Keratinocyte (primary cell): Measurements from ENCODE around the gene BTRC.
"Not testable (repeated sequence)": the region's sequence is repeated elsewhere in the genome, so short reads cannot be mapped to it uniquely, and the experiment has no call there.

Experiments used
- CTCF ChIP-seq, 3 experiments: IDR thresholded peaks in 1 of 3; conservative IDR thresholded peaks in 1 of 3; optimal IDR thresholded peaks in 1 of 3; 2 replicates in 2 of 3; 3 replicates in 1 of 3; pipeline versions ENCODE3 to v1.5.1; 2011; ENCODE audit warnings: low read length in 3 of 3, mild to moderate bottlenecking in 3 of 3, moderate library complexity in 2 of 3, control low read depth in 1 of 3, inconsistent platforms in 1 of 3; ENCODE audit not compliant: insufficient read depth in 2 of 3; ENCODE audit errors: extremely low read depth in 1 of 3
- EZH2 ChIP-seq: IDR thresholded peaks from one replicate; pipeline ENCODE4 v1.6.1; 2012; ENCODE audit warnings: inconsistent platforms, mild to moderate bottlenecking, low read length, moderate library complexity

GRCh38 chr10:101593331-101593730 lies 239.4 kb downstream of the BTRC start:
- TF ChIP-seq CTCF (optimal IDR thresholded peaks at IDR 0.05 in 1 of 3, IDR thresholded peaks at IDR 0.05 in 1 of 3, conservative IDR thresholded peaks at IDR 0.05 in 1 of 3; ENCODE audit: extremely low read depth in 1 of 3, insufficient read depth in 2 of 3, low read length in 3 of 3); EZH2: not testable (repeated sequence)
